Common myeloid progenitor, CD34-positive (primary cell): ENCODE measurements around the gene BAIAP2.

Source experiments
- CTCF ChIA-PET: fragments of 350-600 bp; sonication (Branson Sonifier 250); formaldehyde crosslinking; loops from one replicate; lab custom pipeline; 2021; ENCODE audit warnings: antibody characterized with exemption; lab: Charles Lee
- POLR2A ChIA-PET: fragments of 350-600 bp; sonication (Branson Sonifier 250); formaldehyde crosslinking; loops from one replicate; lab custom pipeline; 2021; ENCODE audit warnings: antibody characterized with exemption; lab: Charles Lee
- DNase-seq, 3 donors: peaks; one replicate each; pipeline versions ENCODE4 v3.0.0 to v3.0.0-alpha.2; 2013
- H3K27ac ChIP-seq, 2 experiments: 1 replicate in 1 of 2; 2 replicates in 1 of 2; pipeline ENCODE4 v1.7.0; 2013; ENCODE audit warnings: inconsistent platforms in 2 of 2, low read length in 2 of 2, mild to moderate bottlenecking in 2 of 2, low read depth in 1 of 2, moderate library complexity in 1 of 2; ENCODE audit not compliant: severe bottlenecking in 2 of 2, insufficient read depth in 1 of 2, poor library complexity in 1 of 2
- H3K27me3 ChIP-seq, 5 experiments: replicated peaks in 2 of 5; 1 replicate in 3 of 5; 2 replicates in 2 of 5; pipeline versions ENCODE4 v1.6.1 to v1.7.0; 2013; ENCODE audit warnings: low read length in 4 of 5, mild to moderate bottlenecking in 2 of 5, moderate library complexity in 2 of 5, inconsistent platforms in 1 of 5; ENCODE audit not compliant: insufficient read depth in 5 of 5, control insufficient read depth in 4 of 5
- H3K36me3 ChIP-seq, 4 experiments: 1 replicate in 2 of 4; 2 replicates in 2 of 4; pipeline versions ENCODE4 v1.6.1 to v1.7.0; 2013; ENCODE audit warnings: low read length in 3 of 4, control low read depth in 1 of 4, mild to moderate bottlenecking in 1 of 4; ENCODE audit not compliant: control insufficient read depth in 4 of 4, insufficient read depth in 4 of 4
- H3K4me1 ChIP-seq, 4 experiments: 1 replicate in 3 of 4; 2 replicates in 1 of 4; pipeline versions ENCODE4 v1.6.1 to v1.7.1; 2013; ENCODE audit warnings: low read length in 3 of 4, mild to moderate bottlenecking in 3 of 4, control low read depth in 1 of 4, inconsistent platforms in 1 of 4, moderate library complexity in 1 of 4; ENCODE audit not compliant: control insufficient read depth in 4 of 4, insufficient read depth in 4 of 4; ENCODE audit errors: control extremely low read depth in 1 of 4
- H3K4me3 ChIP-seq, 7 experiments: 1 replicate in 4 of 7; 2 replicates in 3 of 7; pipeline versions ENCODE4 v1.5.1 to v1.7.0; 2013; ENCODE audit warnings: mild to moderate bottlenecking in 7 of 7, low read length in 6 of 7, moderate library complexity in 6 of 7, inconsistent platforms in 2 of 7, low read depth in 2 of 7, control low read depth in 1 of 7; ENCODE audit not compliant: insufficient read depth in 4 of 7, control insufficient read depth in 1 of 7; ENCODE audit errors: extremely low read depth in 1 of 7
- H3K9me3 ChIP-seq, 5 experiments: 1 replicate in 4 of 5; 2 replicates in 1 of 5; pipeline versions ENCODE4 v1.6.1 to v1.7.1; 2013; ENCODE audit warnings: low read length in 4 of 5, mild to moderate bottlenecking in 2 of 5, inconsistent platforms in 1 of 5, low read depth in 1 of 5, moderate library complexity in 1 of 5; ENCODE audit not compliant: control insufficient read depth in 4 of 5, insufficient read depth in 2 of 5; ENCODE audit errors: control extremely low read depth in 1 of 5
- WGBS: methylation state at CpG from one replicate; pipeline ENCODE4 v1.1.5; 2013; ENCODE audit not compliant: insufficient coverage; 5-methylcytosine and 5-hydroxymethylcytosine counted together

BAIAP2 gene

GRCh38 chr17:80998118-80998747 is 36.7 kb upstream of the BAIAP2 start:
- H3K27ac ChIP-seq, result peak overlapping the region; percentile 46 to 79
- ChIA-PET POLR2A (no interaction called here), CTCF (interaction anchor here (1.0 kb wide), 1 partner anchor 9 kb away, joined by 3 read pairs; no protein-coding TSS in a partner anchor)
- H3K9me3 ChIP-seq, result no peaks in the 10 kb centered on the region
- peaks cover 0 to 12% (median 2%) of the 10 kb centered on the region in 5 experiments for H3K27me3 ChIP-seq
- peaks cover 0 to 50% (median 15%) of the 10 kb centered on the region in 4 experiments for H3K4me1 ChIP-seq
- WGBS, result 97% methylated on average over 18 of the region's 19 CpGs
- H3K4me3 ChIP-seq, result no peak overlapping the region
- H3K36me3 ChIP-seq, result peaks cover 0 to 58% (median 36%) of the 10 kb centered on the region in 4 experiments
- no peak for DNase-seq

- Histone ChIP-seq H3K9me3 (no peaks in the 10 kb centered on the region), H3K4me3 (no peak overlapping the region), H3K4me1 (peaks cover 0 to 51% (median 16%) of the 10 kb centered on the region in 4 experiments), H3K36me3 (peaks cover 0 to 58% (median 36%) of the 10 kb centered on the region in 4 experiments), H3K27me3 (peaks cover 0 to 19% (median 4%) of the 10 kb centered on the region in 5 experiments), H3K27ac (no peak overlapping the region)
- 94% methylated on average over 33 of the region's 39 CpGs for WGBS
- DNase-seq, result no peak
- POLR2A ChIA-PET, result no interaction called here
- CTCF ChIA-PET, result interaction anchor here (1.0 kb wide), 1 partner anchor 8 kb away, joined by 3 read pairs; no protein-coding TSS in a partner anchor
Measured at GRCh38 chr17:80998748-80999535, 36.0 kb upstream of the BAIAP2 start.

- peaks cover 0 to 57% (median 36%) of the 10 kb centered on the region in 4 experiments for H3K36me3 ChIP-seq
Measured at GRCh38 chr17:80999536-81000333, 35.2 kb upstream of the BAIAP2 start.

GRCh38 chr17:81000334-81000630 is 34.7 kb upstream of the BAIAP2 start:
- H3K27ac ChIP-seq, result no peak overlapping the region
- H3K4me3 ChIP-seq, result no peak overlapping the region
- CTCF ChIA-PET, result no interaction called here
- H3K9me3 ChIP-seq, result no peaks in the 10 kb centered on the region
- WGBS, result 98% methylated on average over 8 of the region's 8 CpGs
- H3K4me1 ChIP-seq, result peaks cover 0 to 59% (median 23%) of the 10 kb centered on the region in 4 experiments
- H3K27me3 ChIP-seq, result peaks cover 0 to 28% (median 7%) of the 10 kb centered on the region in 5 experiments
- POLR2A ChIA-PET, result no interaction called here
- DNase-seq, result no peak
- peaks cover 0 to 52% (median 32%) of the 10 kb centered on the region in 4 experiments for H3K36me3 ChIP-seq

More at GRCh38 chr17:80999536-81000333, 35.2 kb upstream of the BAIAP2 start:
- Histone ChIP-seq H3K4me3 (no peak overlapping the region), H3K9me3 (no peaks in the 10 kb centered on the region), H3K27ac (no peak overlapping the region), H3K4me1 (peaks cover 0 to 57% (median 21%) of the 10 kb centered on the region in 4 experiments), H3K27me3 (peaks cover 0 to 25% (median 5%) of the 10 kb centered on the region in 5 experiments)
- 95% methylated on average over 36 of the region's 40 CpGs for WGBS
- ChIA-PET CTCF (no interaction called here), POLR2A (no interaction called here)
- no peak for DNase-seq

GRCh38 chr17:81000631-81001357 is 34.2 kb upstream of the BAIAP2 start:
- peaks cover 0 to 59% (median 23%) of the 10 kb centered on the region in 4 experiments for H3K4me1 ChIP-seq
- peaks cover 0 to 28% (median 7%) of the 10 kb centered on the region in 5 experiments for H3K27me3 ChIP-seq
- POLR2A ChIA-PET, result no interaction called here
- H3K36me3 ChIP-seq, result peaks cover 0 to 47% (median 28%) of the 10 kb centered on the region in 4 experiments
- H3K4me3 ChIP-seq, result no peak overlapping the region
- no peak for DNase-seq
- WGBS, result 97% methylated on average over 15 of the region's 18 CpGs
- CTCF ChIA-PET, result interaction anchor here (2.4 kb wide), 1 partner anchor 12 kb away, joined by 6 read pairs; no protein-coding TSS in a partner anchor
- no peaks in the 10 kb centered on the region for H3K9me3 ChIP-seq
- no peak overlapping the region for H3K27ac ChIP-seq

- Histone ChIP-seq H3K4me1 (peaks cover 0 to 50% (median 21%) of the 10 kb centered on the region in 4 experiments), H3K4me3 (peak overlapping the region in 1 of 7 experiments; percentile 13), H3K27me3 (peaks cover 0 to 32% (median 7%) of the 10 kb centered on the region in 5 experiments), H3K36me3 (peaks cover 0 to 36% (median 22%) of the 10 kb centered on the region in 4 experiments), H3K27ac (no peak overlapping the region), H3K9me3 (no peaks in the 10 kb centered on the region)
- CTCF ChIA-PET, result interaction anchor here (2.4 kb wide), 1 partner anchor 13 kb away, joined by 6 read pairs; no protein-coding TSS in a partner anchor
- 83% methylated on average over 8 of the region's 10 CpGs for WGBS
- no peak for DNase-seq
- POLR2A ChIA-PET, result no interaction called here
Measured at GRCh38 chr17:81002013-81002384, 33.0 kb upstream of the BAIAP2 start.
